DMS53 (cell line): ENCODE data around the gene ANO10.

Experiments
- DNase-seq: peaks from one replicate; lab custom pipeline; 2025; lab: John Stamatoyannopoulos, UW

Gene ANO10

GRCh38 chr3:43580181-43580580 lies 41.6 kb downstream of the ANO10 start:
- peak; percentile 62 for DNase-seq

- DNase-seq, result no peak
Measured at GRCh38 chr3:43573576-43573975, 48.2 kb downstream of the ANO10 start.

GRCh38 chr3:43565661-43566341 lies 56.0 kb downstream of the ANO10 start:
- DNase-seq, result peak; percentile 27

- DNase-seq, result peak; percentile 5
Measured at GRCh38 chr3:43559961-43560360, 61.9 kb downstream of the ANO10 start.

- no peak for DNase-seq
Measured at GRCh38 chr3:43558171-43558570, 63.6 kb downstream of the ANO10 start.

GRCh38 chr3:43549626-43550290 lies 72.1 kb downstream of the ANO10 start:
- no peak for DNase-seq

GRCh38 chr3:43544277-43544676 lies 77.5 kb downstream of the ANO10 start:
- peak; percentile 54 for DNase-seq

GRCh38 chr3:43542328-43543043 lies 79.3 kb downstream of the ANO10 start:
- no peak for DNase-seq

GRCh38 chr3:43540624-43541023 lies 81.2 kb downstream of the ANO10 start:
- no peak for DNase-seq

- DNase-seq, result no peak
Measured at GRCh38 chr3:43539321-43539720, 82.5 kb downstream of the ANO10 start.

- no peak for DNase-seq
Measured at GRCh38 chr3:43537225-43537624, 84.6 kb downstream of the ANO10 start.

GRCh38 chr3:43534675-43535074 lies 87.1 kb downstream of the ANO10 start:
- no peak for DNase-seq

GRCh38 chr3:43533009-43533408 lies 88.8 kb downstream of the ANO10 start:
- DNase-seq, result no peak

- peak; percentile 1 for DNase-seq
Measured at GRCh38 chr3:43531835-43532234, 90.0 kb downstream of the ANO10 start.

GRCh38 chr3:43528498-43529099 lies 93.2 kb downstream of the ANO10 start:
- no peak for DNase-seq

- DNase-seq, result no peak
Measured at GRCh38 chr3:43526956-43527355, 94.9 kb downstream of the ANO10 start.

GRCh38 chr3:43525941-43526607 lies 95.7 kb downstream of the ANO10 start:
- DNase-seq, result no peak

- DNase-seq, result no peak
Measured at GRCh38 chr3:43525386-43525785, 96.4 kb downstream of the ANO10 start.

- DNase-seq, result peak; percentile 20
Measured at GRCh38 chr3:43523454-43524053, 98.3 kb downstream of the ANO10 start.

GRCh38 chr3:43522727-43523362 lies 99.0 kb downstream of the ANO10 start:
- DNase-seq, result peak; percentile 2

GRCh38 chr3:43521941-43522340 lies 99.9 kb downstream of the ANO10 start:
- no peak for DNase-seq
